HG03159 (cell line): ENCODE data around the gene HERC3.
"Not testable (repeated sequence)": the region's sequence is repeated elsewhere in the genome, so short reads cannot be mapped to it uniquely, and the experiment has no call there.

Source experiments
- ATAC-seq: cut with Tn5 transposase; IDR thresholded peaks from one replicate; pipeline ENCODE4 v1.9.1; 2021; ENCODE audit warnings: mild to moderate bottlenecking, moderate library complexity; ENCODE audit not compliant: unreplicated experiment

HERC3 gene

DNA sequence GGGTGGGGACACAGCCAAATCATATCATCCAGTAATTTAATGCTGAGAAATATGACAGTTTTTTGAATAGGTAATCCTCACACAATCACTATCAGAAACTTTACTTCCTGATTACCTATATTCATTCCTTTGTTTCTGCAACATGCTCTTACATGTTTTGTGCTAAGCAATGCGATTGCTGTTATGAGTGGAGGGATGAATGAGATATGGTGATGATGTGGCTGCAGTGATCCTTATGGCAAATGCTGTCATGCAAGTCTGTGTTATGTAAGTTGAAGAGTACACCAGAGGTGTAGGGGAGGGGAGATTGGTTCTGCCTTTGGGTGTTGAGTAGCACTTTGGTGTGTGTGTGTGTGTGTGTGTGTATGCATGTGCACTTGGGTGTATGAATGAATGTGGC lies 14.6 kb downstream of the HERC3 start:
- ATAC-seq = no peak

DNA sequence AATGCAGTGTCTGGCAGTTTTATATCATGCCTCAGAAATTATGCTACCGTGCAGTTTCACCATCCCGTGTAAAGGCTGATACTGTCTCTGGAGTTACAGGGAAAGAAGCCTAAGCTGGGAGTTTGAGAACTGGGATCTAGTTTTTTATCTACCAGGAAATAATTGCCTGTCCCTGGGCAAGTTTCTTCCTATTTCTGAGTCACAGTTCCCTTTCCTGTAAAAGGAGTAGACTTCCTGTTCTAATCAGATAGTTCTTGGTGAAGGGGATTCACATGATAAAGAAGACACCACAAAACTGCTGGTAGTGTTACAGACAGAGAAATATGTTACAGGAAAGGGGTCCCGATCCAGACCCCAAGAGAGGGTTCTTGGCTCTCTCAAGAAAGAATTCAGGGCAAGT lies 17.1 kb downstream of the HERC3 start:
- no peak for ATAC-seq

DNA sequence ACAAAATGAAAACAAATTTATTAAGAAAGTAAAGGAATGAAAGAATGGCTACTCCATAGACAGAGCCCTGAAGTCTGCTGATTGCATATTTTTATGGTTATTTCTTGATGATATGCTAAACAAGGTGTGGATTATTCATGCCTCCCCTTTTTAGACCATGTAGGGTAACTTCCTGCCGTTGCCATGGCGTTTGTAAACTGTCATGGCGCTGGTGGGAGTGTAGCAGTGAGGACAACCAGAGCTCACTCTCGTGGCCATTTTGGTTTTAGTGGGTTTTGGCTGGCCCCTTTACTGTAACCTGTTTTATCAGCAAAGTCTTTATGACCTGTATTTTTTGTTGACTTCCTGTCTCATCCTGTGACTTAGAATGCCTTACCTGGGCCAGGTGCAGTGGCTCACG lies 17.5 kb downstream of the HERC3 start:
- ATAC-seq = not testable (repeated sequence)

DNA sequence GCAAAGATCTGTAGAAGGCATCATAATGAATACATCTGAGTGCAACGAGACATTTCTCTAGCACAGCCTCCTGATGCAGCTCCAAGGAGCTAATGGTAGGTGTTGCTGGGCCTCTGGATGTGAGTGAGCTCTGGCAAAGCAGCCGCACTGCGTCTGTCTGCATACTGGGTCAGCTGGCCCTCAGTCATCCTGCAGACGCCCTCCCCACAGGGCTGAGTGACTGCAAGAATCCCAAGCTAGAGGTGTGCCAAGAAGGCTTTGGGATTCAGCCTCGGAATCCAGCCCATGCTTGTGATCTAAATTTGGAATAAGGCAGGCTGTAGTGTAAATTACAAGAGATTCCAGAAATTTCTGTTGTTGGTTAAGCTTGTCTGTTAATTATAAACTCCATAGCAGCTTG lies 18.5 kb downstream of the HERC3 start:
- no peak for ATAC-seq

DNA sequence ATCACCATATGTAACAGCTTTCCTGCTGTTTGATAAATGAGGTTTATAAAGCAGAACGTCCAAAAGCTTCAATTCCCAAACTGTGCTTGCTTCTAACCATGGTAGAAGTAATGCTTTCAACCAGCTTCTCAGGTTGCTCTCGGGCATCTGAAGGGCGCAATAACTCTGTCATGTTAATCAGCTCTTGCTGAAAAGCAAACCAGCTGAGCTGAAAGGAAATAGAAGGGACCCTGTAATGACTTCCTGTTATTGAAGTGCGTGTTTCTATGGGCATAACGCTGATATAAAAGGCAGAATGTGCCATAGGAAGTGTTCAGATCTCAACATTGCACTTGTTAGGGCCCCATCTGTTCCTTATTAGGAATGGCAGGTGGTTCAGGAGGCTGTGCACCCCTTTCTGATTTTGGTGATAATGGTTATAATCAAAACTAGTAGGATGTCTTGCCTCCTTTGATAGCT lies 21.2 kb downstream of the HERC3 start:
- ATAC-seq = peak; percentile 58

DNA sequence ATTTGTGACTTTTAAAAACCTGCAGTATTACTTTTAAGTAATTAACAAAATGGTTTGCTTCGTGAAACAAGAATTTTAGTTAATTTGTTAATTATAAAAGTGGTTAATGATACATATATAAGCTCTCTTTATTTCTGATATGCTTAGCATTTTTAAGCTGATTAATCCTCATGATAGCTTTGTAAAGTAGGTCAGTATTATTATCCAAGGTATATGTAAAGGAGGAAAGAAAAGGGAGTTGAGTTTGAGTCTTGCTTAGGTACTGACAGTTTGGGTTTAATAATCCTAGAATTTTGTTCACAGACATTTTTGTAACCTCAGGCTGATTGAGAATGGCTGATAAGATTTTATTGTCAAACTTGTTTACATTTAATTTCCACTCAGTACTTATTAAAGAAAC lies 21.8 kb downstream of the HERC3 start:
- no peak for ATAC-seq

DNA sequence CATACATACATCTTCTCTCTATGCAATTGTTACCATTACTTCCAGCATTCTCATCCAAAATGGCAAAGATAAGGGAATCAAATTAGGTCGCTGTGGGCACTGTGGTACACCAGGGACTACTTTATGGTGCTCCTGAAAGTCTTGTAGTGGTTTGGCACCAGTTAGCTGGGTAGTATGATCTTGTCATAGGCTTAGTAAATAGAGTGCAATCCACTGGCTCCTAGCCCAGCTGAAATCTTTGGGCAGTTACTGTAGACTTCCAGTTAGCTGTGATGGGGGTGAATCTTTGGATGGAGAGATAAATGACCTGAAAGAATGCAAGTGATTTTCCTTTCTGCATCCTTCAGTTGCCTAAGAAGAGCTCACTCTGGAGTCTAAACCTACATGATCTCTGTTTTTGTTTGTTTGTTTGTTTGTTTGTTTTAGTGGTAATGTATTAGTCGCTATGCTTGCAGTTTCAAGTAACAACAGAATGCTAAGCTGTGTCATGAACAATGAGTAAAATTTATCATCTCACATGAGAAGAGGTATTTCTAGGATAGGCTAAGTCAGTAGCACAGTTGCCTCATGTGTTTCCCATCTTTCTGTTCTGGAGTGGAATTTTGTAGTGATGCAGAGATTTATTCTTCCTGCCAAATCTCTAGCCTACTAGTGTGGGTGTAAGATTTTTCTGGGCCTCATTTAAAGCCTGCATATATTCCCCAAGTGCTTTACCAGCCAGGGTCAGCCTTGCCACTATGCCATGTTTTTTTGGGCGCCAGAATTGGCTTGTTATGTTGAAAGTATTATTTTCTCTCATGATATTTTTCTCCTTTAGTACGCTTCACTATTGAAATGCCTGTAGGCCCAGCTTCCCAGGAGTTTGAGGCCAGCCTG lies 24.2 kb downstream of the HERC3 start:
- ATAC-seq = no peak

DNA sequence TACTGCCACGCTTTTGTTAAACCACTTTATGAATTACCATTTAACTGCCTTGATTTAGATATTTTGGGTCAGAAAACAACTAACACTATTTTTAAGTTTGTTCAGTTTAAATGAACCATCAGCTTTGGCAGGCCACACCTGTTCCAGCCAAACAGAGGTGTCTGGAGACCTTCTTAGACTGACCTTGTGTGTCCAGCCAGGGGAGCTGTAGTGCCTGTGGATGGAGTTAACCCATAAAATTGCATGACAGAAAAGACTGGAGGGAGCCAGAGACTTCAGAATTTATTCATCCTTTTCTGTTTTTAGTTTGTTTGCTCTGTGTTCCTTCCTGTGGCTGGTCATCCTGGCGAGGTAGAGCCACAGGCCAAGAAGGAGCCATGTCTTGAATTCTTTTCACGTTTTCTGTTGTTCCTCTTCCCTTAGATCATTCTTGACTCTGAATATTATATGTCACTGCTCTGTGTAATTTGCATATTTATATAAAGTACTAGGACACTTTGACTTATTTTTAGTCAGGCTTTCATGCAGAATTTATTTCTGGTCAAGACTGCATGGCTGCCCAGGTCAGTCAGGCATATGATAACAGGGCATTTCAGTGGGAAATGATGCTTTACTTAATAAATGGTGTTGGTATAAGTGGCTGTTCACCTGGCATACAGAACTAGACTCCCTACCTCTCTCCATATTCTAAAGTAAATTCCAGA lies 26.7 kb downstream of the HERC3 start:
- ATAC-seq = no peak

DNA sequence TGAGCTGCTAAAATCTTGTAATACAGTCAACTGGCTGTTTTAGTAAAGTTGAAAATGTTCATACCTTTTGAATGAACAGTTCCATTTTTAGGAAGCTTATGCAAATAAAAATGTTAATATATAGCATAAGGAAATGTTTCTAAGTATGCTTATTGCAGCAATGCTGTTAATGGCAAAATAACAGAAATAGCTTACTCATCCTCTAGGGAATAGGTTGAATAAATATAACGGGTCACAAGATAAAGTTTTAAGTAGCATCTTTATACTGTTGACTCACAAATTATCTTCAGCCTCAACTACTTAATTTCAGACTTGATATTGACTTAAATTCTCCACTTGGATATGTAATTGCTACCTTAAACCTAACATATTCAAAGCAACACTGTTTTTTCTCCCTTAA lies 27.7 kb downstream of the HERC3 start:
- ATAC-seq = no peak

DNA sequence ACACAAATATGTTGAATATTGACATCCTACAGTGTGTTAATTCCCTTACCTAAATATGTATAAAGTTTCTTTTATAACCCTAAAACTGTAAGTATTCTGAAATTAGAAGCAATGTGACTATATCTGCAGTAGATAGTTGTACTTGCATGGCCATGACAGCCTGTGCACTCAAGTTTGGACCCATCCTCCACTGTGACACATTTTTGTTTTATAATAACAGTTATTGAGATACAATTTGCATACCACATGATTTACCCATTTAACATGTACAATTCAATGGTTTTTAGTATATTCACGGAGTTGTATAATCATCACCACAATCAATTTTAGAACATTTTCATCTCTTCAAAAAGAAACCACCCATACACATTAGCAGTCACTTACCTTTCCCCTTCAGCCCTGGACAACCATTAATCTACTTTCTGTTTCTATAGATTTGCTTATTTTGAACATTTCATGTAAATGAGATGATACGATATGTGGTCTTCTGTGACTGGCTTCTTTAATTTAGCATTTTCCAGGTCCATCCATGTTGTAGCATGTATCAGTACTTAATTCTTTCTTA lies 29.6 kb downstream of the HERC3 start:
- ATAC-seq = no peak

DNA sequence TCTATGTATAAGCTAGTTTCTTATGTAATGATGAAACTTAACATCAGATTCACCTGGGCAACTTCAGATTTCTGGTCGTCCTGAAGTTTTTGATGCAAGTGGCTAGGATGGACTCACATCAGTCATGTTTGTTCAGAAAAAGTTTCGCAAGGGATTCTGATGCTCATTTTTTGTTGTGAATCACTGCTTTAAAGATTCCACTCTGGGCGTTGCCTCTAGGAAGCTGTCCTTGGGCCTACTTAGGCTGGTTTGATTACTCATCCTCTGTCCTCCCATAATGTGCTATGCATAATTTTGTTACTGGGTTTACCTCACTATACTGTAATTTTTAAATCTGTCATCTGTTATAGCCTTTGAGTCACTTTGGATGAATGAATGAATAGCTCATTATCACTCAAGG lies 30.8 kb downstream of the HERC3 start:
- ATAC-seq = no peak

DNA sequence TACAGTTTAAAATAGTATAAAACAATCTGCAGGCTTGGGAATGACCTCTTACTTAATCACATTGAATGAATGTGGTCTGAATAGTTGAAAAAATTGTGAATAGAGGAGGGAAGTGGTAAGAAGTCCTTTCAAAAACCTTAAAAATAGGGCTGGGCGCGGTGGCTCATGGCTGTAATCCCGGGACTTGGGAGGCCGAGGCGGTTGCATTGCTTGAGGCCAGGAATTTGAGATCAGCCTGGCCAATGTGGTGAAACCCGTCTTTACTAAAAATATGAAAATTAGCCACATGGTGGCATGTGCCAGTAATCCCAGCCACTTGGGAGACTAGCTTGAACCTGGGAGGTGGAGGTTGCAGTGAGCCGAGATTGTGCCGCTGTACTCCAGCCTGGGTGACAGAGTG lies 36.5 kb downstream of the HERC3 start:
- no peak for ATAC-seq

DNA sequence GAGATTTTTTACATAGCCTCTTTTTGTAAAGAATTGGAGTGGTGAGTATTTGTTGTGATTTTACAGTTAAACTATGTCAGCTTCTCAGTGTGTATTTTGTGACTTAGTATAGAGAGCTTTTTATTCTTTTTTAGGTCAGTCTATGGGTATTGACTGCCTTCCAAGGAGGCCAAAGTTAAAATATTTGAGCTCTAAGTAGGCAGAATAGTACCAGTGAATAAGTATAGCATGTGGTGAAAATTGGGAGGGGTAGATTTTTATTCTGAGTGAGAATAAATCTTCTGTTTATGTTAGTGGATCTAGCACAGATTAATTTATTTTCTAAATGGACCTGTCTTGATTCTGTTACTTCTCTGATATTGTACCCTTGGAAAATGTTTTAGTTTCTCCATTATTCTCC lies 37.5 kb downstream of the HERC3 start:
- no peak for ATAC-seq

DNA sequence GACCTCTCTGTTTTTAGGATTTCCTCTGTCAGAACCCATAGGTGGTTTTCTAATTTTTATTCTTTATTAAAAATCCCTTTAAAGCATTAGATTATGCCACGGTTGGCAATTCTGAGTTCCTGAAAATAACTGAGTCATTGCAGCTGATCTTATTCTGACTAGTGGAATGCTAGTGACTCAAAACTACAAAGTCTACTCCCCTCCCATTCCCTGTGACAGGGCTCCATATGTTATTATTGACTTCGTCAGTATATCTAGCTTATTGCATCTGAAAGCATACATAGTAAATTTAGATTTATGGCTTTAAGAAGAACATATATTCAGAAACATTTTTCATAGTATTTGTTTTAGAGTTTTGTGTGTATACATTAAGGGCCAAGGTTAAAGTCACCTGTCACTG lies 38.5 kb downstream of the HERC3 start:
- no peak for ATAC-seq

DNA sequence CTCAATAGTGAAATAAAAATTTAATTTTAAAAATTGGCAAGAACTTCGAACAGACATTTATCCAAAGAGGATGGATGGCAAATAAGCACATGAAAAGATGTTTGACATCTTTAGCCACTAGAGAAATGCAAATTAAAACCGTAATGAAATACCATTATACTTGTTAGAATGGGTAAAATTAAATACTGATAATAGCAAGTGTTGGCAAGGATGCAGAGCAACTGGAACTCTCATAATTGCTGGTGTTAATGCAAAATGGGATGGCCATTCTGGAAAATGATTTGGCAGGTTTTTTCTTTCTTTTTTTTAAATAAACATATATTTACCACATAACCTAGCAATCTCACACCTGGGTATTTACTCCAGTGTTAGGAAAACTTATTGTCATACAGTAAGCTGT lies 51.7 kb downstream of the HERC3 start:
- no peak for ATAC-seq

DNA sequence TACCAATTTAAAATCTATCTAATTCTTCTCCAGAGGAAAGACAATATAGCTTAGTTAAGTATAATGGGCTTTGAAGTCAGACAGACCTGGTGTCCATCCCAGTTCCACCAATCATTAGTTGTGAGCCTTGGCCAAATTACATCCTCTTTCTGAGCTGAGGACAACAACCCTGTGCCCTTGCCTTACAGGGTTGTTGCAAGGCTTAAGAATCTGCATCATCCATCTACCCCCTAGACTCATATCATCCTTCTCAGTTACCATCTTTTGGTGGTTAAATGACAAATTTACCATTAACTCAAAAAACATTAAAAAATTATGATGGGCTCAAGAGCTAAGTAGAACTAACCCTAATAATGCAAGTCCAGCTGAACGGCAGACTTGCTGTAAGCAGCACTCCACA lies 53.7 kb downstream of the HERC3 start:
- no peak for ATAC-seq

DNA sequence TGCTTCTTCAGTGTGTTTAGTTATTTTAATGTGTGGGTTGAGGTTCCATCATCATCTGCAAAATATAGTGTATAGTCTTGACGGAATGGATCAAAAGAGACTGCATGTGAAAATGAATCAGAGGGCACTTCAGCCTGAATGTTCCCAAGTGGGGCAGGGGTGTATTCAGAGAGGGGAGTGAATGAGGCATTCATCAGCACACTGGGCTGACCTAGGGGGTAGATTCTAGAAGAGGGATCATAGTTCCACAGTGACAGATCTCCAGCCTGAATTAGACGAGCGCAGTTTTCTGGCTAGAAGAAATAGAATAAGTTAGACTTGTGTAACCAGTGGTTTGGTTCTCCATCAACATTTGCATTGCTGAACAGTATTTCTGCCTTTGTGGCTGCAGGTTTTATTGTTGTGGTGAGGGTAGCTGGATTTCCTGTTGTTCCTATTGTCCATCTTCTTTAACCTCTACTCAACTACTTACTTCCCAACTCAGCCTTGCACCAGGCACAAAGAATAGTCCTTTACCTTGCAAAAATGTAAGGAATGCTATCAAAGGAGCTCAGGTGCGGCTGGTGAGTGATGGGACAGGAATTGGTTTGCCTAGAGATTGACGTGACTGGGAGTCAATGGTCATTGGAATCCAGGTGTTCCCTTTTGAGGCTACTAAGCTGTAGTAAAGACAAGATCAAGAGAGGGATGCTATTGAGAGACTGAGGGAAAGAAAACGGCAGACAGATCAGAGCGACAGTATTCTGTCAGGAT lies 54.4 kb downstream of the HERC3 start:
- ATAC-seq = no peak

DNA sequence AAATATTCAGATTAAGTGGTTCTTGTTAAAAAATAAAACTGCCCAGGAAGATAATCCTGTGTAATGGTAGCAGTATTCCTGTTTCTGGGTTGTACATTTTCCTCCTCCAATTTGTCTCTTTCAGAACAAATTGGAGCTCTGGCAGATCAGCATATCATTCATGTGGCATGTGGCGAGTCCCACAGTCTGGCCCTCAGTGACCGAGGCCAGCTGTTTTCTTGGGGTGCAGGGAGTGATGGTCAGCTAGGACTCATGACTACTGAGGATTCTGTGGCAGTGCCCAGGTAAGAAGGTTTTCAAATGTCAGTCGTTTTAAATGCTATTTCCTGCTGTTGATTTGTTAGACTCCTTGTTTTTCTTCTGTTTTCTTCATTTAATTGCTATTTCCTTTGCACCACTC lies 57.4 kb downstream of the HERC3 start:
- no peak for ATAC-seq

DNA sequence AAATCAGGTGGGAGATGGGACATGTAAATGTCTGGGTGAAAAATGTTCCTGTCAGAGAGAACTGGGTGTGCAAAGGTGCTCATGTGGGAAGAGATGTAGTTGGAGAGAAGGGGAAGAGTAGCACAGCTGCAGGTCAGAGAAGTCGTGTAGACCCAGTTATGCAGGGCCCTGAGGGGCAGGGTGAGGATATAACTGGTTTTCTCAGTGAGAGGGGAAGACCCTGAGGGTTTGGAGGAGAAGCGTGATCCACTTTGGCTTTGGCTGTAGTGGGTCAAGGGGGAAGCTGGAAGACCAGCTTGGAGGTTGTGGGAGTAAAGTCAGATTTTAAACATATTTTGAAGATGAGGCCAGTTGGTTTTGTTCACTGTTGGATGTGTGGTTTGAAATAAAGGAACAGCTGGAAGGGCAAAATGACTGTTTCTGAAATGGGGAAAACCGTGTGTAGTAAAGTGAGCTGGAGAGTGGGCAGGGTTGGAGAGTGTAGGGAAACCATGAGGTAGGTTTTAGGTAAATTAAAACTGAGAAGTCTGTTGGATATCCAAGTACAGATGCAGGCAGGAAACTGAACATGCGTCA lies 61.2 kb downstream of the HERC3 start:
- ATAC-seq = no peak

DNA sequence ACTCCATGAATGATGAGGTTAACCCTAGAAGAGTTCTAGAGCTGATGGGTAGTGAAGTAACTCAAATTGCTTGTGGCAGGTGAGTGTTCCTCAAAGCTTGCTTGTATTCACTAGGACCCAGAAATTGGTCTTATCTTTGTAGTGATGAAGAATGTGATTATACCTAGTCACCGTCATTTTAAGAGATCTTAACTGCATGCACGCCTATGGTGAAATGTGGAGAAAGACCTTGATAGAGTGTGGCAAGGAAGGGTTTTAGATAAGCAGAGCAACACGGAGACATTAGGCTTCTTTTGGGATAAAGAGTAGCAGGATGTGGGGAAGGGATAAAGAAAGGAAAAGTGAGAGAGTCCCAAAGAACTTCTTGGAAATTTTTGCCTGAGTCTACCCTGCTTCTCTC lies 62.9 kb downstream of the HERC3 start:
- ATAC-seq = no peak
